AG08395 (cell line): ENCODE measurements around the gene KCTD8.

ENCODE experiments used
- DNase-seq: peaks from one replicate; pipeline ENCODE4 v3.0.0; 2012; ENCODE audit warnings: mixed read lengths, low spot score

The KCTD8 gene

GRCh38 chr4:44162538-44163270 is 285.9 kb downstream of the KCTD8 start:
- no peak for DNase-seq

GRCh38 chr4:44161756-44162155 is 286.9 kb downstream of the KCTD8 start:
- no peak for DNase-seq

GRCh38 chr4:44160776-44161367 is 287.7 kb downstream of the KCTD8 start:
- no peak for DNase-seq

DNA sequence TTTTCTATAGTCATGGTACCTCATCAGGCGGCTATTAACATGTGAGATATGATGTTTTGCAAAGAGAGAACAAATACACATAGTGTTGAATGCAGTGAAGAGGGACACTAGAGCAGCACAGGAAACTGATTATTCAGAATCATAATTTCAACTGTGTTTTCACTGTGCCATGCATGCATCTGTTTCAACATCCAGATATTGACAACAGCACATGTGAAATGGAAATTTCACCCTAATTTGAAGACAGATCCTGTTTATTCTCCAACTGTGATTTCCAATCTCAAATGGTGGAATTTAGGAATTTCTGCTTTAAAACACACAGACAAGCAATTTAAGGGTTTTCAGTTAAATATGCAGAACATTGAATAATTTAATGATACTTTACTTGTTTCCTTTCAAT is 288.6 kb downstream of the KCTD8 start:
- DNase-seq = no peak

- no peak for DNase-seq
Observed at GRCh38 chr4:44157611-44158277, 290.9 kb downstream of the KCTD8 start.

- DNase-seq = no peak
Observed at GRCh38 chr4:44150091-44150576, 298.5 kb downstream of the KCTD8 start.

DNA sequence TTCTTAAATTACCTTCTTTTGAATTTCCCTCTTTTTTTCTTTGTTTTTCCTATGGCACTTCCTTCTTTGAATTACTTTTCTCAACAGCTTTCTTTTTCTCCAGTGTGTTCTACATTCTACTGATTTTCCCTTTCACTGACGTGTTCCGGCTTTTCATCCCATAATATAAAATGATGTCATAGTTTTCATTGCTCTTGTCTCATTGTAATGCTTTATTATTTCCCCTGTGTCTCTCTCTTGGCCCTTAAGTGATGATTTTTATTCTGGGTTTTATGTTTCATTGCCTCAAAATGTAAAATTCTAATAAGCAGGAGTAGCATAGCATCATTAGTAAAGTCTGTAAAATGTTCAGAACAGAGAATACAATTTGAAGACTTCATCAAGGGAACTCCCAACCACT is 299.3 kb downstream of the KCTD8 start:
- no peak for DNase-seq

- DNase-seq = no peak
Observed at GRCh38 chr4:44147571-44148075, 301.0 kb downstream of the KCTD8 start.

DNA sequence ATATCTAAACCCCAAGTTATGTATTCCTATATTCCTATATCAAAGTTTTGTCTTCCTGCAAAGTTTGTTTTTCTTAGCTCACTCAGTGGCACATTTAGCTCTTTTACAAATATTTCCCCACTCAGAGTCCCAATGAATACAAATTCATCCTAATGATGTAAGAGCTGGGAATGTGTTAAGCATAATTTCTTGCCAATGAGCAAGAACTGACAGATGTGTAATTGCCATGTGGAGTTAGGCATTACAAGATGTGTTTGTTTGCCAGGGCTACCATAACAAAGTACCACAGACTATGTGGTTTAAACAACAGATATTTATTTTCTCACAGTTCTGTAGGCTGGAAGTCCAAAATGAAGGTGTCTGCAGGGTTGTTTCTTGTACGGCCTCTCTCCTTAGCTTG is 302.1 kb downstream of the KCTD8 start:
- no peak for DNase-seq

DNA sequence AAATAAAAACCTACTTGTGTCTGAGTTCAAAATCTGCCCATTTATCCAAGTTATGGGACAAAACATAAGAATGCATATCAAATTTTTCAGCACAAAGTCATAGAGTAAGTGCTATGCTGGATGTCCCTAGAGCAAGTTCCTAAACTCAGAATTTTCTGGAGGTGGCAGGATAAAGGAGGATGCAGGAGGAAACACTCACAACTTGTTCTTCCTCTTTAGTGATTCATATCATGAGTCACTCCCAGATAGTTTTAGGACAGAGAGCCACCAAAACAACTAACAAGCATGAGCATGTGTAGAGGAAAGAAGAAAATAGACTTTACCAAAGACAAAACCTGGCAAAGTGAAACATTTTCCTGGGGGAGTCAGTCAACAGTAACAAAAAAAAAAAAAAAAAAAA is 302.7 kb downstream of the KCTD8 start:
- DNase-seq = no peak

DNA sequence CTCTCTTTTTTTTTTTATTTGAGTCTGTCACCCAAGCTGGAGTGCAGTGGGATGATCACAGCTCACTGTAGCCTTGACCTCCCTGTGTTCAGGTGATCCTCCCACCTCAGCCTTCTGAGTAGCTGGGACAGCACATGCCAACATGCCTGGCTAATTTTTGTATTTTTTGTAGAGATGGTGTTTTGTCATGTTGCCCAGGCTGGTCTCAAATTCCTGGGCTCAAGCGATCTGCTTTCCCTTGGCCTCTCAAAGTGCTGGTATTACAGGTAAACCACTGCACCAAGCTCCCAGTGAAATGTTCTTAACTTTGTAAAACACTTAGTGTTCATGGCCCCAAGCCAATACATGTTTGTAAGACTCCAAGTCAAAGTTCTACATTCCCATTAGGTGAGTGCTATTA is 316.1 kb downstream of the KCTD8 start:
- no peak for DNase-seq
